HG03025 (cell line): ENCODE results near the gene FANCC.

Source experiments
- ATAC-seq: cut with Tn5 transposase; IDR thresholded peaks from one replicate; pipeline ENCODE4 v1.9.1; 2021; ENCODE audit warnings: mild to moderate bottlenecking, moderate library complexity; ENCODE audit not compliant: unreplicated experiment, low FRiP score

FANCC gene, protein sequence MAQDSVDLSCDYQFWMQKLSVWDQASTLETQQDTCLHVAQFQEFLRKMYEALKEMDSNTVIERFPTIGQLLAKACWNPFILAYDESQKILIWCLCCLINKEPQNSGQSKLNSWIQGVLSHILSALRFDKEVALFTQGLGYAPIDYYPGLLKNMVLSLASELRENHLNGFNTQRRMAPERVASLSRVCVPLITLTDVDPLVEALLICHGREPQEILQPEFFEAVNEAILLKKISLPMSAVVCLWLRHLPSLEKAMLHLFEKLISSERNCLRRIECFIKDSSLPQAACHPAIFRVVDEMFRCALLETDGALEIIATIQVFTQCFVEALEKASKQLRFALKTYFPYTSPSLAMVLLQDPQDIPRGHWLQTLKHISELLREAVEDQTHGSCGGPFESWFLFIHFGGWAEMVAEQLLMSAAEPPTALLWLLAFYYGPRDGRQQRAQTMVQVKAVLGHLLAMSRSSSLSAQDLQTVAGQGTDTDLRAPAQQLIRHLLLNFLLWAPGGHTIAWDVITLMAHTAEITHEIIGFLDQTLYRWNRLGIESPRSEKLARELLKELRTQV

DNA sequence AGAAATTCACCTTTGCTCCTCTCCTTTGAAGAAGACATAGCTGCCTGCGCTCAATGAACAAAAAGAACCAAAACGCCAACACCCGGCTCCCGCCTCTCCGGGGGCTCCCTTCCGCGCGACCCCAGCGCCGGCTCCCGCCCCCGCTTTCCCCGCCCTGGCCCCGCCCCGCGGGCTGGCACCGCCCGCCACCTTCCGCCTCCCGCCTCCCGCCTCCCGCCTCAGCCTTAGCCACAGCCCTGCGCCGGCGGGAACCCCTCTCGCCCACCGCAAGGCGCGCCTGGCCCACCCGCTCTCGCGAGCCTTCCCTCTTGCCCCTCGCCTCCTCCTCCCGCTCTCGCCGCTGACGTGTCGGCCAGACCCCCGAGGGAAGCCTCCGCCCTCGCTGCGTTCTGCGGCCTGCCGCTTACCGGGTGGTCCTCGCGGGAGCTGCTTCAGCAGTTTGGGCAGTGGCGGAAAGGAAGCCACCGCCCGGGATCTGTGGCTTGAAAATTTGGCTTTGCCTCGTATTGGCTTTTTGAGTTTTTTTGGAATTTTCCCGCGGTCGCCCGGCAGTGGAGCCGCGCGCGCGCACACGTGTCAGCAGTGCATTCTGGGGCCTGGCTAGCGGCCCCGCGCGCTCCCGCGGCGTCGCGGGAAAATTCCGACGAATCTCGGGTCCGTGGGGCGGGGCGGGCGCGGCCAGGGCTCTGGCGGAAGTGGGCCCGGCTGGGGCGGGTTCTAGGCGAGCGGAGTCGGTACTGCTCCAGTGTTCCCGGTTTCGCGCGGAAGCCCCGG, at the start of gene FANCC:
Gene FANCC, minus strand, starts transcription at position 591 of the 774 bp plus-strand sequence. CDS start 68,418 bp downstream, outside the sequence.
- ATAC-seq = peak; percentile 81

DNA sequence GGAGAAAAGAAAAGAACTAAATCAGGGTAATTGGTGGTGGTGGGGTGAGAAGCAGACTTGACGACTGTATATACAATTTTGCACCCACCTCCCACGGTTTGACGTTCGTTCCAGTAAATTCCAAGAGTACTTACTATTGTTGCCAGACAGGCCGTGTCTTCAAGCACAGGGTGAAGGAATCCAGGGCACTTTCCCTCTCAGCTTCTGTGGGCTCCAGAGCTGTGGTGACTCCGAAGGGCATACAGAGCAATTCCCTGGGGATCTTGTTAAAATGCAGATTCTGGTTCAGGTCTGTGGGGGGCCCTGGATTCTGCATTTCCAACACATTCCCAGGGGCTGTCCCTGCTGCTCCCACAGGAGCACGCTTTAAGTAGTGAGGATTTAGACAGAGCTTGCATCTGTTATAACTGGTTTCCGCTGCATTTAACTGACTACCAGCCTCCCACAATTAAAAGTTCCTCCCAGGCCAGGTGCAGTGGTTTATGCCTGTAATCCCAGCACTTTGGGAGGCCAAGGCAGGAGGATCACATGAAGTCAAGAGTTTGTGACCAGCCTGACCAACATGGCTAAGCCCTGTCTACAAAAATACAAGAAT, 49.3 kb upstream of the FANCC start:
- no peak for ATAC-seq

DNA sequence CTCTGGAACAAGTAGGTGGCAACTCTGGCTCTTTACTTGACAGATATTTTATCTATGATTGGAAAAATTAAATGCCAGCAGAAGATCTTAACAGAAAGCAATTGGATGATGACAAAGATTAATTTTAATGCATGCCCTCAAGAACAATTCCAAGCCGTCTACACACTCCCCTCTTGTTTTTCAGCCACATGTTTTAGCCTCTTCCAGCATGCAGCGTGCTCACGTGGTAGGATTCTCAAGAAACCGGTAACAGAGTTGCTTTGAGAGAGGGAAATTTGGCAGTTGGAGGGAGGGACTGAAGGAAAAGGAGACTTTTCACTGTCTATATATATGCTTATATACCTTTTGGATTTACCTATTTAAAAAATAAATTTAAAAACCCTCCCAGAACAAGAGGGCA, 48.3 kb upstream of the FANCC start:
- no peak for ATAC-seq

DNA sequence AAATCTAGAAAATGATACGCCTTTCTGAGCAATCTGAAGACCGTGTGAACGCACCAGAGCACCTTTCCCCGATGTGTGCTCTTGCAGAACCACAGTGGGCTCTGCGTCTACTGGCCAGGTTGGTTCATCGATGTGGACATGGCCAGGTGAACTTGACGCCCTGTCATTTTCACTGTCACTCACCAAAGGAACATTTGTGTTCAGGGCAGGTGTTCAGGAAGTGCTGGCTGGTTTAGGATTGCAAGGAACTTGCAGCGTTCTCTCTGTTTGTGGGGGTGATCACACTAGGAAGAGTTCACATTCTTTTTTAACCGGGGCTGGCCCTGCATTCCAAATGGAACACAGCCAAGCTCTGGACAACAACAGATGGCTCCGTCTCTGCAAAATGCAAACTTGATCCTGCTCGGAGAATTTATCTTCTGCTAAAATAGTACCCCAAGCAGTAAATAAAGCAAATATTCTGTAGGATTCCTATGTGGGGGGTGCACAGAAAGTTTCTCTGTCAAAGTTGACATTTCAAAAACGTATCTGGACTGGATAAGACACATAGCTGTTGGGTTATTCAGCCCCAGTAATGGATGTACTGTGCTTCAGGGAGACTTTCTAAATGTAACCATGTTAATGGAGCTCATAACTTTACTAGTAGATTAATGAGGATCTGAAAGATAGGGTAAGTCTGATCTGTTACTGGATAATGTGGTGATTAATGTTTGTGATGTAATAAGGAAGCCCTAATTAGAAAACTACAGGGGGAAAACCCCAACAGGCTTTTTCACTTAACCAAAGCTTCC, 45.7 kb upstream of the FANCC start:
- no peak for ATAC-seq

DNA sequence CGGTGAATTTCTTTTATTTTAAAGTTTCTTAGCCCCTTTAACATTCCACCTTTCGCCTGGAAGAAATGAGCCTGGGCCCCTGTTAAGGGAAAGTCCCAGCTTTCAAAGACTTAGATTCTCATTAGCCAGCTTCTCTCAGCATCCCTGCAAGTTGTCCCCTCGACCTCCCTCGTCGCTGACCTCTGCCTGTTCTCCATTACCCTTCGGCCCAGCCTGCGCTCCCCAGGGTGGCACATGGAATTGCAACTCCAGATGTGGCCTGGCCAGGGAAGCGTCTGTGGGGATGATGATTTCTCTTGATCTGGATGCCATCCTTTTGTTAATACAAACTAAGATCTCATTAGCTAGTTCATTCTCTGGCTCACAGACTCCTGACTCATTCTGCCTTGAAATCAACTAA, 43.4 kb upstream of the FANCC start:
- ATAC-seq = no peak

DNA sequence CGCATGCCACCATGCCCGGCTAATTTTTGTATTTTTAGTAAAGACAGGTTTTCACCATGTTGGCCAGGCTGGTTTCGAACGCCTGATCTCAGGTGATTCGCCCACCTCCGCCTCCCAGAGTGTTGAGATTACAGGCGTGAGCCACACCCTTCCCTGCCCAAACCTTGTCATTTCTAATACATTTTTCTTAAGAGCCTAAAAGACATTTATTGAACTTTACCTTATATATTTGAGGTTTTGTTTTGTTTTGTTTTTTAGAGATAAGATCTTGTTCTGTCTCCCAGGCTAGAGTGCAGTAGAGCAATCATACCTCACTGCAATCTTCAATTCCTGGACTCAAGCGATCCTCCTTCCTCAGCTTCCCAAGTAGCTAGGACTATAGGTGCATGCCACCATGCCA, 39.8 kb upstream of the FANCC start:
- ATAC-seq = no peak

DNA sequence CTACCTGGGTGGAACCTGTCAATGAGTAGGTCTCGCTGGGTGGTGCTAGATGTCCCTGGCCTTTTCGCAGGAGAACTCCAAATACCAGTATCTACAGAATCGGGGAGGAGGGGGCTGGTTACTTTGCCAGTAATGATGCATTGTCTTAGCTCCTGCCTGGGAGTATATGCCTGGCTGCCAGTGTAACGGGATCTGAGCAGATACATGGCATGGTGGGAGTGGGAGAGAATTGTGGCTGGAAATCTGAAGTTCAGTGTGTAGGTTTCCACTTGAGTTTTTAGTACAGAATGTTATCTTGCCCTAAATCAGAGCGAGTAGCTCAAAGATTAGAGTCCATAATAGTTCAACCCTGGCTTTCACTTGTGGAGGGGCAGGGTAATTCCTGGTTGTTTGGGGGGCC, 38.0 kb upstream of the FANCC start:
- no peak for ATAC-seq

DNA sequence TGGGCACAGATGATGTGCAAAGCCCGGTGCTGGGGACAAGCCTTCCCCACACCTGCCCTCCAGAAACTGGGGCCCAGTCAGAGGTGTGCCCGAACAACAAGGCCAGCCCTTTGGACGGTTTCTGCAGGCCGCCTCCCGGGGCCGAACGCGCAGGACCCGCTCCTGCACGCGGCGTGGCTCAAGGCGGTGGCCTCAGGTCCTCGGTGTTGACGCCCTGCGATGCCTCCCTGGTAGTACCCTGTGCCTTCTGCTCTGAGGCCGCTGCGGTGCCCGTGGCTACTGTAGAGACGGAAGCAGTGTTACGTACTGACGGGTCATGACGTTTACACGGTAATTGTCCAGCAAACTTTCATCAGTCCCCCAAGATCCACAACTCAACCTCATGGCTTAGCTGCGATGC, 33.5 kb upstream of the FANCC start:
- ATAC-seq = no peak

DNA sequence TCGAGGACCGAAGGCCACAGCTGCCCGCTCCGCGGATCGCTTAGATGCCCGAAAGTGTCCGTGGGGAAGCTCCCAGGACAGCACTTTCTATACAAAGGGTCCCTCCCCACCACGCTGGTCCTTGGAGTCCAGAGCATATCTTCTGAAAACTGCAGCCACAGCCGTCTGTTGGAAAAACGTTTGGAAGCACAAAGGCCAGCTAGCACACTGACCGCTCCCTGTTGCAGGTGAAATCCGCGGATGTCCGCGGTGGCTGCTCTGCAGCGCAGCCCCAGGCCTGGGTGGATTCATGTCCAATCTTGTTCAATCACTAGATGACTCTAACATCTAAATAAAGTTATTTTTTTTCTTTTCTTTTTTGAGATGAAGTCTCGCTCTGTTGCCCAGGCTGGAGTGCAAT, 32.8 kb upstream of the FANCC start:
- no peak for ATAC-seq

DNA sequence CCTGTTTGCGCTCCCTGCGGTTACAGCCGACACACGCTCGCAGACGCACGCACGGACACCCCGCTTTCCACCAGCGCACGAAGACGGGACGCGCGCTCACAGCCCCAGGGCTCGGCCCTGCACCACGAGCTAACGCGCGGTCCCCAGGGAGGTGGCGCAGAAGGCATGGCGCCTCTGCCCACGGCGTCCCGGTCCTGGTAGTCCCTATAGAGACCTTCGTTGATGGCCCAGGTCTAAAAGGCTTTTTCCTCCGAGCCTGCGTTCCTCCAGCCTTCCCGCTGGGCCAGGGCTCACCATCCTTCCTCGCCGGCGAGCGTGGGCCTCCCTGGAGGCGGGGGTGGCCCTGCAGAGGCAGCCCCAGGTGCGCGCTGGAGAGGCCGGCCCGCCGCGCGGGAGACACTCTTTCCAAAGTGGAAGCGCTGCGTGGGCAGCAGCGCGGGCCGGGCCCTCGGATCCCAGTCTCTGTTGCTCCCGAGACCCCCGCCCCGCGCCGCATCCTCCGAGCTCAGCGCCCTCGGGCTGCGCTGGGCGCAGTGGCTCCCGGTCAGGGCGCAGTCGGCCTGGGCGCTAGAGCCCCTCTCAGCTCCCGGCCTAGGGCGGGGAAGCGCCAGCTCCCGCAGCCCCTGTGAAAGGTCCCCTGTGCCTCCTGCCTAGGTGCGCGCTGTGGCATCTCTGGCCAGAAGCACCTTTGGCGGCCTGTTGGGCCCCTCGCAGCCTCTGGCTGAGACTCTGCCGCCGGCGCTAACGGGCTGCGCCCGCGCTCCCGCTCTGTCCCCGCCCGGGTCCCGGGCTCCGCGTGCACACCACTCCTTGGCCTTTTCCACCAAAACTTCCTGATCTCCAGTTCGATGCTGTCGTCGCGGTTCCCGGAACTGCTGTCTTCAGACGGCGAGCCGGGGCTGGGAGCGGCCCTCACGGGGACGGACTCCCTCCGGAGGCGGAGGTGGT, 31.9 kb upstream of the FANCC start:
- no peak for ATAC-seq

DNA sequence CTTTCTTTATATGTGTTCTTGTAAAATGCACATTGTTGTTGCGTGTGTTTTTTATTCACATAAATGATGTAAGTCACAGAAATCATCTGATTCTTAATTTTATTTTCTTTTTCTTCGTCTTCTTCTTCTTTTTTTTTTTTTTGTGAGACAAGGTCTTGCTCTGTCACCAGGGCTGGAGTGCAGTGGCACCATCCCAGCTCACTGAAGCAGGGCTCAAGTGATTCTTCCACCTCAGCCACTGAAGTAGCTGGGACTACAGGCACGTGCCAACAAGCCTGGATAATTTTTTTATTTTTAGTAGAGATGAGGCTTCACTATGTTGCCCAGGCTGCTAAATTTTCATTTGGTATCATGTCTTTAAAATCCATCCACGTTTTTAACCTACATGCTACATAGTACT, 28.5 kb upstream of the FANCC start:
- no peak for ATAC-seq

DNA sequence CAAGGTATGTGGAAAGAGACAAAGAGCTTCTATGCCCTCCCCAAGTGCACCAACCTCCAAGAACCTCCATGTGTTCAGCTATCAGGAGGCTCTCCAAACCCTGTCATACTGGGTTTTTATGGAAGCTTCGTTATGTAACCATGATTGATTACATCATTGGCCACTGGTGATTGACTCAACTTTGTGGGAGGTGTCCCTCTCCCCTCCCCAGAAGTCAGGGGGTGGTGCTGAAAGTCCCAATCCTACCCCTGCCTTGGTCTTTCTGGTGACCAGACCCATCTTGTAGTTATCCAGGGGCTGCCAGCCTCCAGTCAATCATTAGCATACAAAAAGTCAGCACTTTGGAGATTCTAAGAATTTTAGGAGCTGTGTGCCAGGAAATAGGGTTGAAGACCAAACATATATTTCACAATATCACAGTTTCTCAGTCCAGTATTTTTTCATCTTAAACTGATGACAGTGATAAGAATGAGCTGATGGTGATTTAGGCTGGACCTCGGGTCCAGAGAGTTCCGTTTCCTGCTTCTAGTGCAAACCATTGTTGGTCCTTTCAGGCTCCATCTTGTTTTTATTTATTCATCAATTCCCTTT, 27.3 kb upstream of the FANCC start:
- no peak for ATAC-seq

DNA sequence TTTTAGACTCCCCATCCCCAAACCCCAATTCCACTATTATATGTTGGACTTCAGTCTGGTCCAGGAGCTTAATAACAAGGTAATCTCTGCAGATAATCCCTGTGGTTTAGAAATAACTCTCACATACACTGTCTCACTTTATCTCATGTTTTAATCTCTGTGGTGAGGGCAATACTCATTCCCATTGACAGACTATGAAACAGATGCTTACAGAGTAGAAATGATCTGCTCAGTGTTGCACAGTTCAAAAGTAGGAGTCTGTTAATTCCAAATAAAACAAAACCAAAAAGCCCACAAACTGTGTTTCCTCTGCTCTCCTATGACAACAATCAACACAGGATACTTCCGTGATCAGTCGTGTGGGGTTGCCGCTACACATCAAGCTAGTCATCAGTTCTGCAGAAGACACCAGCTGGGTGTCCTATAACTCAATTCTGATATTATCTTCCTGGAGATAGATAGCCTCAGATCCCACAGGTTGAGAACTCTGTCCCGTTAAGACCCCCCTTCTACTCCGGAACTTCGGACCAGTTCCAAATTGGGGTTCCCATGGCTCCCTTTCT, 26.3 kb upstream of the FANCC start:
- ATAC-seq = no peak

DNA sequence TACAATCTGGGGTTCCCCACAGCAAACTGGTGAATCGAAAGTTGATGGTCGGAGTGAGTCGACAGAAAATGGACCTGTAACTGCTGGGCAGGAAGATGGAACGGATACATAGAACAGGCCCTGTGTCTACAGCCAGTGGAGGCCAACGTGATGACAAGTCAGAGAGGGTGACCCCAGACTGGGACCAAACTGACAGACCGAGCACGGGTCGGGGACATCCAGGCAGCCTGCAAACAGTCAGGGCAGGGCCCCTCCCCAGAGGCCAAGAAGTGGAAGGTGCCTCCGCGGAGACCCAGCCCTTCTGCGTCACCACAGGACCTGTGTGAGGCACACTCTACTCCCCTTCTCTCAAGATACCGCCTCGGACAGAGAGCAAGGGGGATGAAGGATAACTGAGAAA, 25.1 kb upstream of the FANCC start:
- no peak for ATAC-seq

DNA sequence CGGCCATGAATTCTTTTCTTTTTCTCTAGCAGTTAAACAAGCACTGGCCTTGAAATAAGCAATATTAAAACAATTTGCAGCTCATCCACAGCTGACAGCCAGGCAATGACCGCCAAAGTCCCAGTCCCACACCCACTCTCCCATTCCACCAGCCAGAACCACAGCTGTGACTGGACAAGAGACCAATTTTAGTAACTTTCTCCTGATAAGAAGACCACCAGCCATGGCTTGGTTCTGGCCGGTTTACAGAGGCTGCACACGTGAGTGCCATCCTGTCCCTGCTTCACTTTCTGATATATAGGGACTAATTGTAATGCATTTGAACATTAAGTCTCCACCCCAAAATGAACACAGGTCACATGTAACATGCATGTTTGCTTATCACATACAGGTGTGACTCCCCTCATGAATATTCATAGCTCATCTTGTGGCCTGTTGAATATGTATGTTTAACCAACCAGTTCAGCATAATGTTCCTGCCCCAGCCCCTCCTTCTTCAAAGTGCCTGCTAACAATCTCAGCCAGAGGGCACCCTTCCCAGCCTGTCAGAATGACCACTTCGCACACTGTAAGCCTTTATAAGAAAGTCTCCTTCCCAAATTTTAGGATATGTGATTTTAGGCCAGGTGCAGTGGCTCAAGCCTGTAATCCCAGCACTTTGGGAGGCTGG, 23.9 kb upstream of the FANCC start:
- ATAC-seq = no peak

DNA sequence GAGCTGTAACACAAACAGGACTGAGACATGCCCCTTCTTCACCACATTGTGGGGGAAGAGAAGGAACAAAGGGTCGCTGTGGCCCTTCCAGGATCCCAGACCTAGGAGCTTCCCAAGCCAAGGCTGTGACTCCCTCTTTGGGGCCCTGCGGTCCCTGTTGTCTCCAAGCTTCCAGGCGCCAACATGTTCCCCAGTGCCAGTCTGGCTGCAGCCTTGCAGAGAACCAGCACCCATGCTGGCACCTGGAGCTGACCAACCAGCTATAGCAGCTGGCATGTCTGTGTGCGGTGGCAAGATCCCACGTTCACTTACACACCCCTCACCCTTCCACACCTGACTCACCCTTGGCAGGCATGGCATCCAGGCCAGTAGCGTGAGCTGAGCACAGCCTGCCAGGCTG, 20.7 kb upstream of the FANCC start:
- no peak for ATAC-seq

DNA sequence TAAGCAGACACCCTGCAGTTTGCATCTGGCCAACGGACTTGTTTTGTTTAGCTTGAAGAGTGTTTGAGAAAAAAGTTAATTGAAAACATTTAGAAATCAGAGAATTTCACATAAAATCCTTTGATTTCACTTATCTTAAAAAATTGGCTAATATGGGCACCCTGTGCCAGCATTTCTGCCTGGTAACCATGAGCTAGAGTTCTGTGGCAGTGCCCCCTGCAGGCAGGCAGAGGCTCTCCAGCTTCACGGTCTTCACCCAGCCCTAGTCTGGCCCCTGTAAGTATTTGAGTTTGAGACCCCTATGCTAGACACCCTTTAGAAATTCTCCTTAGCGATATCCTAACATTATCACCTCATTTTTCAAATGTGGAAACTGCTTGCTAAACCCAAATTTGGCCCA, 18.8 kb upstream of the FANCC start:
- ATAC-seq = no peak

DNA sequence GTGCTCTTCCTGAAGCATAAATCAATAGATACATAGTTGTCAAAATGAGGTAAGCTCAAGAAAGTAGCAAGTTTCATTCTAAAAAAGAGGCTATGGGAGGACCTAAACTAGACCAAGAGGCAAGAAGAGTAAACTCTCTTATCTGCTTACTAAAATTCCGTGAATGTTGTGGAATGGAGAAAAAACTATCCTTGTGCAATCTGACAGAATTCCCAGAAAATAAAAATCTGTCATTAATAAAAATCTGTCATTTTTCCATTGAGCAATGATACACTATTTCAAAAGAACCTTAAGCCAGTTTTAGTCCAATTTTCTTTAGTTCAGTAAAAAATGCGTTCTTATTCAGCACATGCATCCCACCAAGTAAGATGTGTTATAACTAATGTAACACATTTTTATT, 15.9 kb upstream of the FANCC start:
- ATAC-seq = no peak
